ENCODE measurements around the gene SPTBN4.

DNA sequence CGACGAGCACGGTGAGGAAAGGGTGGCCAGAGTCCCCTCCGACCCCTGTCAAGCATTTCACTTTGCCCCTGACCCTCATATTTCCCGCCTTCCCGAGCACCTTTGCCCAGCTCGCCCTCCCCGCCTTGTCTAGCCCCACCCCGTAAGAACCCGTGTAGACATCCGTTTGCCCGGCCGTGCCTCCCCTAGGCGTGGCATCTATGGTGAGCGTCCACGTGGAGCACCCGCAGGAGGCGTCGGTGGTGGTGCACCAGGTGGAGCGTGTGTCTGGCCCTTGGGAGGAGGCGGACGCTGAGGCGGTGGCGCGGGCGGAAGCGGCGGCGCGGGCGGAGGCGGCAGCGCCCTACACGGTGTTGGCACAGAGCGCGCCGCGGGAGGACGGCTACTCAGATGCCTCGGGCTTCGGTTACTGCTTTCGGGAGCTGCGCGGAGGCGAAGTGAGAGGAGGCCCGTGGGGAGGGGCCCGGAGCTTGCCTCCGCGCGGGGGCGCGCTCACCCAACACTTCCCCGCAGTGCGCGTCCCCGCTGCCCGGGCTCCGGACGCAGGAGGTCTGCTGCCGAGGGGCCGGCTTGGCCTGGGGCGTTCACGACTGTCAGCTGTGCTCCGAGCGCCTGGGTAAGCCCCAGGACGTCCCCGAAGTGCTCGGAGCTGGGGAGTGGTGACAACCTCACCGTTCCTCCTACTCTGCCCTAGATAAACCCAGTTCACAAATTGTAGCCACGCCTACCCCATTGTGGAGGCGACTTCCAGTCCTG is 138.6 kb downstream of the SPTBN4 start:
- TF ChIP-seq, protein P1, sequence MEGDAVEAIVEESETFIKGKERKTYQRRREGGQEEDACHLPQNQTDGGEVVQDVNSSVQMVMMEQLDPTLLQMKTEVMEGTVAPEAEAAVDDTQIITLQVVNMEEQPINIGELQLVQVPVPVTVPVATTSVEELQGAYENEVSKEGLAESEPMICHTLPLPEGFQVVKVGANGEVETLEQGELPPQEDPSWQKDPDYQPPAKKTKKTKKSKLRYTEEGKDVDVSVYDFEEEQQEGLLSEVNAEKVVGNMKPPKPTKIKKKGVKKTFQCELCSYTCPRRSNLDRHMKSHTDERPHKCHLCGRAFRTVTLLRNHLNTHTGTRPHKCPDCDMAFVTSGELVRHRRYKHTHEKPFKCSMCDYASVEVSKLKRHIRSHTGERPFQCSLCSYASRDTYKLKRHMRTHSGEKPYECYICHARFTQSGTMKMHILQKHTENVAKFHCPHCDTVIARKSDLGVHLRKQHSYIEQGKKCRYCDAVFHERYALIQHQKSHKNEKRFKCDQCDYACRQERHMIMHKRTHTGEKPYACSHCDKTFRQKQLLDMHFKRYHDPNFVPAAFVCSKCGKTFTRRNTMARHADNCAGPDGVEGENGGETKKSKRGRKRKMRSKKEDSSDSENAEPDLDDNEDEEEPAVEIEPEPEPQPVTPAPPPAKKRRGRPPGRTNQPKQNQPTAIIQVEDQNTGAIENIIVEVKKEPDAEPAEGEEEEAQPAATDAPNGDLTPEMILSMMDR (IDR thresholded peaks at IDR 0.05), result no peak
- peak; percentile 19 for TF ChIP-seq POLR2A (IDR thresholded peaks at IDR 0.05)
